ENCODE measurements around the gene TPCN2. TPM values are rescaled to one million over a fixed set of nuclear protein-coding genes. Genes with fewer than 3 reads are reported as not detected.

The TPCN2 gene
- total RNA-seq, 1 experiment from 2014 or later = 16.3 TPM

DNA sequence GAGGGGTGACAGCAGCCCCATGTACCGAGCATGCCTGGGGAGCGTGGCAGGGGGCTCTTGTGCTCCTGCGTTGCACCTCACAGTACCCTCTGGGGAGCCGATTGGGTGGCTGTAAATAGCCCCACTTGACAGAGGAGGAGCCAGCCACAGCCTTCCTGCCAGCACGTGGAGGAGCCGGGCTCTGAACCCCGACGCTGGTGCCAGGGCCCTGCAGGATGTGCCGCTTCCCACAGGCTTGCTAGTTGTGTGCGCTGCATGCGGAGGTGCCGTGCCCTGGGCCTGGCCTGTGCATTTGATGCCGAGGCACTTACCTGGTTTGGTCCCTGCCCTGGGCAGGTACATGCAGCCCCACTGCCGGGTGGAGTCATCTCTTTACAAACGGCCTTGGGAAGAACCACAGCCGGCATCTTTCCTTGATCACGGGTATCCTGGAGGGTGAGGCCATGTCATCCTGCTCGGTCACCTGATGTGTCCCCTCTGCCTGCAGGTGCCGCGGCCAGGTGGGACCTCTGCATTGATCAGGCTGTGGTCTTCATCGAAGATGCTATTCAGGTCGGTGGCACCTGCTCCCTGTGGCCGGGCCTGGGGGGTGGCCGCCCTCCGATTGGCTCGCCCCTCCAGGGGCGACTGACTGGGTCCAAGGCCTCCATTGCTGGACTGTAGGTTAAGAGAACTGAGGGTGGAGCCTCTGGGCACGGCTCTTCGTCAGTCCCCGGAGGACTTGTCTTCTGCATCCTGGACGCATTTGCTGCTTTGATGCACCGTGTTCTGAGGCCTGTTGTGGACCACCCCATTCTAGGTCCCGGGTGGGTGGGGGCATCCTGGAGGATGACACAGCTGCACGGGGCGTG is 5.0 kb downstream of the TPCN2 start:
- DNase-seq (ENCODE audit: unreplicated experiment) = no peak
- Mint-ChIP-seq H3K4me3 (ENCODE audit: unreplicated experiment) (no peak overlapping the region), H3K36me3 (ENCODE audit: insufficient read depth, unreplicated experiment) (no peaks in the 10 kb centered on the region), H3K9me3 (ENCODE audit: unreplicated experiment) (no peaks in the 10 kb centered on the region), H3K27me3 (ENCODE audit: insufficient read depth, unreplicated experiment) (no peaks in the 10 kb centered on the region), H3K27ac (ENCODE audit: low read depth, unreplicated experiment) (no peak overlapping the region), H3K4me1 (ENCODE audit: insufficient read depth, unreplicated experiment) (peaks cover 6% of the 10 kb centered on the region)
- no TSS peak for BruUV-seq (replicated peaks)
- TF ChIP-seq, protein P1, sequence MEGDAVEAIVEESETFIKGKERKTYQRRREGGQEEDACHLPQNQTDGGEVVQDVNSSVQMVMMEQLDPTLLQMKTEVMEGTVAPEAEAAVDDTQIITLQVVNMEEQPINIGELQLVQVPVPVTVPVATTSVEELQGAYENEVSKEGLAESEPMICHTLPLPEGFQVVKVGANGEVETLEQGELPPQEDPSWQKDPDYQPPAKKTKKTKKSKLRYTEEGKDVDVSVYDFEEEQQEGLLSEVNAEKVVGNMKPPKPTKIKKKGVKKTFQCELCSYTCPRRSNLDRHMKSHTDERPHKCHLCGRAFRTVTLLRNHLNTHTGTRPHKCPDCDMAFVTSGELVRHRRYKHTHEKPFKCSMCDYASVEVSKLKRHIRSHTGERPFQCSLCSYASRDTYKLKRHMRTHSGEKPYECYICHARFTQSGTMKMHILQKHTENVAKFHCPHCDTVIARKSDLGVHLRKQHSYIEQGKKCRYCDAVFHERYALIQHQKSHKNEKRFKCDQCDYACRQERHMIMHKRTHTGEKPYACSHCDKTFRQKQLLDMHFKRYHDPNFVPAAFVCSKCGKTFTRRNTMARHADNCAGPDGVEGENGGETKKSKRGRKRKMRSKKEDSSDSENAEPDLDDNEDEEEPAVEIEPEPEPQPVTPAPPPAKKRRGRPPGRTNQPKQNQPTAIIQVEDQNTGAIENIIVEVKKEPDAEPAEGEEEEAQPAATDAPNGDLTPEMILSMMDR (IDR thresholded peaks at IDR 0.05; ENCODE audit: unreplicated experiment) = no peak
- CTCF ChIA-PET = no interaction called here
- intact Hi-C loops (cut with micrococcal nuclease) = no loop called here
- POLR2A ChIA-PET = interaction anchor here (1.0 kb wide), 1 partner anchor 10 kb away, joined by 4 read pairs; no protein-coding TSS in a partner anchor

DNA sequence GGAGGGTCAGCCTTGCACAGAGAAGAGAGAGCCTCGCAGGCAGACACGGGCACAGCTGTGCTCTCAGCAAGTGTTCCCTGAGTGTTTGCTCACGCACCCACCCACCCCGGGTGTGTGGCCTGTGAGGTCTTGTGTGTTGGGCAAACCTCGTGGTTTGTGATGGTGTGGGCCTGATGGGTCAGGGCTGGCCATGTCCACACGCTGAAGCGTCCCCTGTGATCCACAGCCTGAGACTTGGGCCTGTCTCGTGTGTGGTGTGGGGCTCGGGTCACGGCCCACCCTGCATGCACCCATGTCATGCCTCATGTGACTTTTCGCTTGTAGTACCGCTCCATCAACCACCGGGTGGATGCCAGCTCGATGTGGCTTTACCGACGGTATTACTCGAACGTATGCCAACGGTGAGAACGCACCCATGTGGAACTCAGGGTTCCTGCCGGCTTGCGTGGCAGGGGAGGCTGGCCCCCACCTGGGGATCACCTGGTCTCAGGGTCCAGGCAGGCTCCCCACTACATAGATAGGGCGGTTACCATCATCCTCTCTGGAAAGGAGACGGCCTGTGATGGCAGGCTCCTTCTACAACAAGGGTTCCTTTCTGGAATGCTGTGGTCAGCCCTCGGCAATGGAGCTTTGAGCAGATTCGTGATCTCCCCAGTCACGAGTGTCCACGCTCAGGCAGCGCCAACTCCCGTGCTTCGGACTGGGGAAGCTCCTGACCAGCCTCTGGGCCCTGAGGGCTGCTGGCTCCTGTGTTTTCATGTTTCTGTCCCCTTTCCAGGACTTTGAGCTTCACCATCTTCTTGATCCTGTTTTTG is 5.9 kb downstream of the TPCN2 start:
- intact Hi-C loops (cut with micrococcal nuclease) = no loop called here
- no peak for DNase-seq (ENCODE audit: unreplicated experiment)
- Mint-ChIP-seq H3K27ac (ENCODE audit: low read depth, unreplicated experiment) (no peak overlapping the region), H3K4me1 (ENCODE audit: insufficient read depth, unreplicated experiment) (peaks cover 6% of the 10 kb centered on the region), H3K9me3 (ENCODE audit: unreplicated experiment) (no peaks in the 10 kb centered on the region), H3K4me3 (ENCODE audit: unreplicated experiment) (no peak overlapping the region), H3K27me3 (ENCODE audit: insufficient read depth, unreplicated experiment) (no peaks in the 10 kb centered on the region), H3K36me3 (ENCODE audit: insufficient read depth, unreplicated experiment) (no peaks in the 10 kb centered on the region)
- ChIA-PET POLR2A (interaction anchor here (1.0 kb wide), 1 partner anchor 9 kb away, joined by 4 read pairs; no protein-coding TSS in a partner anchor), CTCF (no interaction called here)
- no TSS peak for BruUV-seq (replicated peaks)
- TF ChIP-seq, protein P1 (IDR thresholded peaks at IDR 0.05; ENCODE audit: unreplicated experiment) = no peak

DNA sequence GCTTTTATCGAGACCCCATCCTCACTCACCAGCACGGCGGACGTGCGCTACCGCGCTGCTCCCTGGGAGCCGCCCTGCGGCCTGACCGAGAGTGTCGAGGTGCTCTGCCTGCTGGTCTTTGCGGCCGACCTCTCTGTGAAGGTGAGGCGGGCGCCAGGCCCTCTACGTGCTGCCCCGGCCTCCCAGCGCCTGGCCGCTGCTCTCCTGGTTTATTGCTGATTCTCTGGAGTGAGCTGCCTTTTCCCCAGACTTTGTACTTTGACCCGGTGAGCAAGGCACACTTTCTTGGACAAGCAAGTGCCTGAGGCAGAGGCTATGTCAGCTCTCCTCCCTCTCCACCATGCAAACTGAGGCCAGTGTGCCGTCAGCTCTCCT is 6.5 kb downstream of the TPCN2 start:
- TF ChIP-seq, protein P1 (IDR thresholded peaks at IDR 0.05; ENCODE audit: unreplicated experiment) = no peak
- no TSS peak for BruUV-seq (replicated peaks)
- no peak overlapping the region for H3K4me3 Mint-ChIP-seq (ENCODE audit: unreplicated experiment)
- no peak overlapping the region for H3K27ac Mint-ChIP-seq (ENCODE audit: low read depth, unreplicated experiment)
- ChIA-PET POLR2A (no interaction called here), CTCF (no interaction called here)
- peaks cover 4% of the 10 kb centered on the region for H3K36me3 Mint-ChIP-seq (ENCODE audit: insufficient read depth, unreplicated experiment)
- peaks cover 6% of the 10 kb centered on the region for H3K4me1 Mint-ChIP-seq (ENCODE audit: insufficient read depth, unreplicated experiment)
- intact Hi-C loops (cut with micrococcal nuclease) = no loop called here
- DNase-seq (ENCODE audit: unreplicated experiment) = no peak
- no peaks in the 10 kb centered on the region for H3K9me3 Mint-ChIP-seq (ENCODE audit: unreplicated experiment)
- no peaks in the 10 kb centered on the region for H3K27me3 Mint-ChIP-seq (ENCODE audit: insufficient read depth, unreplicated experiment)

All from MCF 10A (cell line).